Umbilical cord (tissue), 2 donors: ENCODE data around the gene NATD1. TPM values are rescaled to one million over a fixed set of nuclear protein-coding genes. Genes with fewer than 3 reads are reported as not detected.
"Not testable (repeated sequence)": the region's sequence is repeated elsewhere in the genome, so short reads cannot be mapped to it uniquely, and the experiment has no call there.

Experiments
- DNase-seq: peaks from one replicate; pipeline ENCODE4 v3.0.0-alpha.2; 2015; ENCODE audit warnings: low spot score
- total RNA-seq: library from RNA; depleted of rRNA; stranded (reverse); fragments of >200 nt; gene quantifications from one replicate; pipeline ENCODE4 v1.2.3, GENCODE V29; 2014; ENCODE audit warnings: low replicate concordance; ENCODE audit not compliant: insufficient read depth

NATD1 gene
- total RNA-seq, 1 donor from 2014 or later = 4.6 TPM

GRCh38 chr17:21247552-21248258, 5.5 kb downstream of the NATD1 start:
- DNase-seq = no peak

GRCh38 chr17:21246698-21247097, 6.5 kb downstream of the NATD1 start:
- DNase-seq = no peak

GRCh38 chr17:21245639-21246084, 7.5 kb downstream of the NATD1 start:
- no peak for DNase-seq

GRCh38 chr17:21243516-21244303, 9.5 kb downstream of the NATD1 start:
- no peak for DNase-seq

GRCh38 chr17:21242780-21243515, 10.3 kb downstream of the NATD1 start:
- no peak for DNase-seq

GRCh38 chr17:21242026-21242697, 11.0 kb downstream of the NATD1 start:
- no peak for DNase-seq

- DNase-seq = no peak
Measured at GRCh38 chr17:21241564-21241963, 11.6 kb downstream of the NATD1 start.

- no peak for DNase-seq
Measured at GRCh38 chr17:21240369-21241055, 12.7 kb downstream of the NATD1 start.

- DNase-seq = no peak
Measured at GRCh38 chr17:21239680-21240368, 13.4 kb downstream of the NATD1 start.

- DNase-seq = no peak
Measured at GRCh38 chr17:21235921-21236320, 17.3 kb downstream of the NATD1 start.

GRCh38 chr17:21233581-21234347, 19.4 kb downstream of the NATD1 start:
- no peak for DNase-seq

GRCh38 chr17:21232033-21232749, 21.0 kb downstream of the NATD1 start:
- no peak for DNase-seq

- DNase-seq = no peak
Measured at GRCh38 chr17:21231533-21231932, 21.7 kb downstream of the NATD1 start.

GRCh38 chr17:21228845-21229244, 24.4 kb downstream of the NATD1 start:
- no peak for DNase-seq

- no peak for DNase-seq
Measured at GRCh38 chr17:21228111-21228510, 25.1 kb downstream of the NATD1 start.

GRCh38 chr17:21227277-21227676, 25.9 kb downstream of the NATD1 start:
- DNase-seq = not testable (repeated sequence)

- no peak for DNase-seq
Measured at GRCh38 chr17:21223086-21223485, 30.1 kb downstream of the NATD1 start.

- no peak for DNase-seq
Measured at GRCh38 chr17:21218831-21219380, 34.3 kb downstream of the NATD1 start.

GRCh38 chr17:21218101-21218500, 35.1 kb downstream of the NATD1 start:
- DNase-seq = no peak
